K562 (cell line): ENCODE measurements around the gene ARG1. TPM values are rescaled to one million over a fixed set of nuclear protein-coding genes. Genes with fewer than 3 reads are reported as not detected.

Experiments used
- CBX3 ChIP-seq, 2 experiments: IDR thresholded peaks; 1 replicate in 1 of 2; 2 replicates in 1 of 2; pipeline ENCODE4 v1.6.1; 2012; ENCODE audit warnings: inconsistent platforms in 2 of 2, low read length in 2 of 2, borderline replicate concordance in 1 of 2, control low read depth in 1 of 2
- E2F6 ChIP-seq, 2 experiments: IDR thresholded peaks; 2 replicates each; pipeline ENCODE4 v1.6.1; 2011; ENCODE audit warnings: borderline replicate concordance in 1 of 2, control low read depth in 1 of 2, low read depth in 1 of 2, low read length in 1 of 2, mild to moderate bottlenecking in 1 of 2, mixed read lengths in 1 of 2, moderate library complexity in 1 of 2; ENCODE audit not compliant: insufficient read depth in 1 of 2, insufficient read length in 1 of 2, poor library complexity in 1 of 2, severe bottlenecking in 1 of 2; ENCODE audit errors: extremely low read depth in 1 of 2
- ETV6 ChIP-seq, 3 experiments: fragments of 150-350 bp in 1 of 3; sonication (generic) in 1 of 3; formaldehyde crosslinking in 1 of 3; IDR thresholded peaks; 2 replicates each; pipeline versions ENCODE4 v1.6.1 to v1.8.0; 2014 to 2022; ENCODE audit warnings: borderline replicate concordance in 2 of 3, low read depth in 2 of 3, antibody characterized with exemption in 1 of 3, low read length in 1 of 3, mild to moderate bottlenecking in 1 of 3, missing genetic modification reagents in 1 of 3
- GABPB1 ChIP-seq: sonication (generic); formaldehyde crosslinking; IDR thresholded peaks from 2 replicates; pipeline ENCODE4 v1.8.0; 2022; ENCODE audit warnings: mild to moderate bottlenecking, missing genetic modification reagents
- GATAD2A ChIP-seq: fragments of 450-650 bp; IDR thresholded peaks from 2 replicates; pipeline ENCODE4 v1.6.1; 2017
- ID3 ChIP-seq, 2 experiments: fragments of 250-450 bp in 1 of 2; fragments of 450-650 bp in 1 of 2; sonication (Bioruptor Pico) in 1 of 2; IDR thresholded peaks; 2 replicates each; pipeline versions ENCODE4 v1.6.1 to v1.8.0; 2016 to 2021; ENCODE audit warnings: mild to moderate bottlenecking in 2 of 2, moderate library complexity in 2 of 2, missing compliant biosample characterization in 1 of 2, missing genetic modification characterization in 1 of 2
- JUN ChIP-seq, 2 experiments: sonication (generic) in 1 of 2; formaldehyde crosslinking in 1 of 2; IDR thresholded peaks; 2 replicates each; pipeline versions ENCODE4 v1.6.1 to v1.8.0; 2012 to 2022; ENCODE audit warnings: borderline replicate concordance in 2 of 2, mild to moderate bottlenecking in 2 of 2, improper control_type of control experiment in 1 of 2, low read depth in 1 of 2, low read length in 1 of 2, missing genetic modification reagents in 1 of 2
- MCM2 ChIP-seq: fragments of 450-650 bp; IDR thresholded peaks from 2 replicates; pipeline ENCODE4 v1.6.1; 2017; ENCODE audit warnings: low read depth, mild to moderate bottlenecking
- NCOR1 ChIP-seq: fragments of 450-650 bp; IDR thresholded peaks from 2 replicates; pipeline ENCODE4 v1.6.1; 2016; ENCODE audit warnings: mild to moderate bottlenecking, moderate library complexity
- NR1H2 ChIP-seq: sonication (generic); formaldehyde crosslinking; IDR thresholded peaks from 2 replicates; pipeline ENCODE4 v1.4.0; 2020; ENCODE audit warnings: mild to moderate bottlenecking, missing genetic modification reagents
- POLR2G ChIP-seq: fragments of 200-400 bp; formaldehyde crosslinking; IDR thresholded peaks from 2 replicates; pipeline ENCODE4 v1.6.1; 2017; ENCODE audit warnings: low read depth, mild to moderate bottlenecking, antibody characterized with exemption, low read length, moderate library complexity
- TEAD2 ChIP-seq: fragments of 450-650 bp; IDR thresholded peaks from 2 replicates; pipeline ENCODE4 v1.6.1; 2016; ENCODE audit warnings: missing genetic modification characterization, control low read depth, missing compliant biosample characterization
- ZNF224 ChIP-seq: sonication (generic); formaldehyde crosslinking; IDR thresholded peaks from 2 replicates; pipeline ENCODE4 v1.8.0; 2022; ENCODE audit warnings: mild to moderate bottlenecking, missing genetic modification reagents
- ZNF311 ChIP-seq: fragments of 250-450 bp; sonication (Bioruptor Pico); IDR thresholded peaks from 2 replicates; pipeline ENCODE4 v1.4.0; 2020; ENCODE audit warnings: mild to moderate bottlenecking, moderate library complexity
- ZNF511 ChIP-seq: sonication (generic); formaldehyde crosslinking; IDR thresholded peaks from 2 replicates; pipeline ENCODE4 v1.8.0; 2022; ENCODE audit warnings: mild to moderate bottlenecking, missing genetic modification reagents
- ZNF764 ChIP-seq: fragments of 250-450 bp; sonication (Bioruptor Pico); IDR thresholded peaks from 2 replicates; pipeline ENCODE4 v1.4.0; 2020; ENCODE audit warnings: low read depth, mild to moderate bottlenecking, moderate library complexity
- polyA plus RNA-seq, 8 experiments: library from polyadenylated mRNA; depleted of rRNA in 4 of 8; stranded (reverse) in 5 of 8; unstranded in 3 of 8; fragments of >200 nt; fragmentation: Nextera tagmentation in 2 of 8; fragmentation: Illumina TruSeq in 1 of 8; extraction: Ambion mirVana in 2 of 8; extraction: Trizol in 1 of 8; gene quantifications; 2 replicates each; pipeline versions ENCODE4 v1.2.1 to v1.2.3, GENCODE V29; 2011 to 2014; ENCODE audit warnings: inconsistent platforms in 1 of 8, missing spikeins in 1 of 8
- total RNA-seq, 7 experiments: library from RNA; depleted of rRNA in 6 of 7; stranded (reverse); fragments of >200 nt in 6 of 7; fragmentation: Illumina TruSeq in 2 of 7; extraction: Trizol in 2 of 7; gene quantifications; 2 replicates each; pipeline versions ENCODE4 v1.2.1 to v1.2.3, GENCODE V29; 2011 to 2021; ENCODE audit warnings: low replicate concordance in 1 of 7
- TF ChIP-seq, protein P1 (sequence below): sonication (generic); formaldehyde crosslinking; IDR thresholded peaks from 2 replicates; pipeline ENCODE4 v1.8.0; 2023; ENCODE audit warnings: mild to moderate bottlenecking, missing genetic modification reagents

The ARG1 gene
- total and polyA plus RNA-seq, 9 of the 15 experiments (the other 6 are each of a cell fraction or from before 2014, with no cell fraction given) = 0.03 to 0.20 (median 0.08) TPM; not detected in 3

GRCh38 chr6:131627724-131628682, 55.0 kb downstream of the ARG1 start, which contains the start of gene MED23 (continued):
- TF ChIP-seq ETV6 (IDR thresholded peaks at IDR 0.05; ENCODE audit: borderline replicate concordance in 1 of 2, low read depth in 2 of 2, low read length in 1 of 2) (0 out of 4 replicates have a peak, but pooled peaks of 1 of the 2 experiments have one; percentile 50), ETV6 (CRISPR knock-in tag; IDR thresholded peaks at IDR 0.05; ENCODE audit: borderline replicate concordance) (peak; percentile 73; the same call in 1 of the 2 replicates), MCM2 (no peak), GABPB1 (CRISPR knock-in tag) (peak; percentile 100), CBX3 (IDR thresholded peaks at IDR 0.05; ENCODE audit: borderline replicate concordance in 1 of 2, low read length in 2 of 2) (peak in 1 of 2 experiments; percentile 92; a peak in 2 of 3 replicates), GATAD2A (peak; percentile 80; the same call in 1 of the 2 replicates), NR1H2 (peak; percentile 94), JUN (IDR thresholded peaks at IDR 0.05; ENCODE audit: borderline replicate concordance, low read depth, low read length) (peak; percentile 44; the same call in 1 of the 2 replicates), JUN (CRISPR knock-in tag; IDR thresholded peaks at IDR 0.05; ENCODE audit: borderline replicate concordance) (no peak), ZNF311 (CRISPR knock-in tag) (no peak), E2F6 (IDR thresholded peaks at IDR 0.05; ENCODE audit: borderline replicate concordance in 1 of 2, extremely low read depth in 1 of 2, insufficient read depth in 1 of 2, insufficient read length in 1 of 2, low read depth in 1 of 2, low read length in 1 of 2, poor library complexity in 1 of 2, severe bottlenecking in 1 of 2) (no peak), ZNF511 (CRISPR knock-in tag) (peak; percentile 81; the same call in 1 of the 2 replicates), POLR2G (peak; percentile 94), NCOR1 (peak; percentile 61; the same call in 1 of the 2 replicates), TEAD2 (tag) (no peak), ZNF224 (peak; percentile 61; the same call in 1 of the 2 replicates), ID3 (CRISPR knock-in tag; IDR thresholded peaks at IDR 0.05) (no peak), ID3 (tag; IDR thresholded peaks at IDR 0.05) (peak; percentile 86), ZNF764 (CRISPR knock-in tag) (peak; percentile 84)
- TF ChIP-seq, protein P1, sequence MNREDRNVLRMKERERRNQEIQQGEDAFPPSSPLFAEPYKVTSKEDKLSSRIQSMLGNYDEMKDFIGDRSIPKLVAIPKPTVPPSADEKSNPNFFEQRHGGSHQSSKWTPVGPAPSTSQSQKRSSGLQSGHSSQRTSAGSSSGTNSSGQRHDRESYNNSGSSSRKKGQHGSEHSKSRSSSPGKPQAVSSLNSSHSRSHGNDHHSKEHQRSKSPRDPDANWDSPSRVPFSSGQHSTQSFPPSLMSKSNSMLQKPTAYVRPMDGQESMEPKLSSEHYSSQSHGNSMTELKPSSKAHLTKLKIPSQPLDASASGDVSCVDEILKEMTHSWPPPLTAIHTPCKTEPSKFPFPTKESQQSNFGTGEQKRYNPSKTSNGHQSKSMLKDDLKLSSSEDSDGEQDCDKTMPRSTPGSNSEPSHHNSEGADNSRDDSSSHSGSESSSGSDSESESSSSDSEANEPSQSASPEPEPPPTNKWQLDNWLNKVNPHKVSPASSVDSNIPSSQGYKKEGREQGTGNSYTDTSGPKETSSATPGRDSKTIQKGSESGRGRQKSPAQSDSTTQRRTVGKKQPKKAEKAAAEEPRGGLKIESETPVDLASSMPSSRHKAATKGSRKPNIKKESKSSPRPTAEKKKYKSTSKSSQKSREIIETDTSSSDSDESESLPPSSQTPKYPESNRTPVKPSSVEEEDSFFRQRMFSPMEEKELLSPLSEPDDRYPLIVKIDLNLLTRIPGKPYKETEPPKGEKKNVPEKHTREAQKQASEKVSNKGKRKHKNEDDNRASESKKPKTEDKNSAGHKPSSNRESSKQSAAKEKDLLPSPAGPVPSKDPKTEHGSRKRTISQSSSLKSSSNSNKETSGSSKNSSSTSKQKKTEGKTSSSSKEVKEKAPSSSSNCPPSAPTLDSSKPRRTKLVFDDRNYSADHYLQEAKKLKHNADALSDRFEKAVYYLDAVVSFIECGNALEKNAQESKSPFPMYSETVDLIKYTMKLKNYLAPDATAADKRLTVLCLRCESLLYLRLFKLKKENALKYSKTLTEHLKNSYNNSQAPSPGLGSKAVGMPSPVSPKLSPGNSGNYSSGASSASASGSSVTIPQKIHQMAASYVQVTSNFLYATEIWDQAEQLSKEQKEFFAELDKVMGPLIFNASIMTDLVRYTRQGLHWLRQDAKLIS (CRISPR knock-in tag) = peak; percentile 99
